Measurements from ENCODE around the gene PET100.
"Not testable (repeated sequence)": the region's sequence is repeated elsewhere in the genome, so short reads cannot be mapped to it uniquely, and the experiment has no call there.

Gene PET100

DNA sequence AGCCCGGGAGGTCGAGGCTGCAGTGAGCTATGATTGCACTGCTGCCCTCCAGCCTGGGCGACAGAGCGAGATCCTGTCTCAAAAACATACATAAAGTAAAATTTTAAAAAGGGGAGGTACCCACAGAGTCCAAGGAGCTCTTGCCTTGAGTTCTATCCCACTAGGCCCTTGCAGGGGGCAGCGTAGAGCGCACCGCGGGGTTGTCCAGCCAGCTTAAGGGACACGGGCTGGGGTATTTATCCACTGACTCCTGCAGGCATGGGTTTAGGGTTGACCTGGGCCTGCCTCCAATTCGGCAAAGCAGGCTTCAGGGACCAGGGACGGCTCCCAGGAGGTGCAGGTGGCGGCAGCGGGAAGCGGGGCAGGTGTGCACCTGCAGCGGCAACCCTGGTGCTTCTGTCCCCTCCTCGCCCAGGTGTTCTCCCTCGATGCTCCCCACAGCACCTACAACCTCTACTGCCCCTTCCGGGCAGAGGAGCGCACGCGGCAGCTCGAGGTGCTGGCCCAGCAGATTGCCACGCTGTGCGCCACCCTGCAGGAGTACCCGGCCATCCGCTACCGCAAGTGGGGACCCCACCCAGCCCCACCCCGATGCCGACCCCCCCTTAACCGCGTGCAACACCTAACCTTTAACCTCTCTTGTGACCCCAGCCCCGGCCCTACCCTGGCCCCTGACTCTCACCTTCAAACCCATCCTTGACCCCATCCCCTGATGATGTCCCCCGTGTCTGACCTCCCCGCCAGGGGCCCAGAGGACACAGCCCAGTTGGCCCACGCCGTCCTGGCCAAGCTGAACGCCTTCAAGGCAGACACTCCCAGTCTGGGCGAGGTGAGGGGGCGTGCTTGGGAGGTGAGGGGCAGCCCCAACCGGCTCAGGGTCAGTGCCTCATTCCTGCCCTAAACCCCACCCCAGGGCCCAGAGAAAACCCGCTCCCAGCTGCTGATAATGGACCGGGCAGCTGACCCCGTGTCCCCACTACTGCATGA, 12.0 kb downstream of the PET100 start:
- peaks cover 5% of the 10 kb centered on the region; the same call in 1 of the 2 replicates for H3K9me3 ChIP-seq (ENCODE audit: control insufficient read depth, insufficient read depth, low read length)

DNA sequence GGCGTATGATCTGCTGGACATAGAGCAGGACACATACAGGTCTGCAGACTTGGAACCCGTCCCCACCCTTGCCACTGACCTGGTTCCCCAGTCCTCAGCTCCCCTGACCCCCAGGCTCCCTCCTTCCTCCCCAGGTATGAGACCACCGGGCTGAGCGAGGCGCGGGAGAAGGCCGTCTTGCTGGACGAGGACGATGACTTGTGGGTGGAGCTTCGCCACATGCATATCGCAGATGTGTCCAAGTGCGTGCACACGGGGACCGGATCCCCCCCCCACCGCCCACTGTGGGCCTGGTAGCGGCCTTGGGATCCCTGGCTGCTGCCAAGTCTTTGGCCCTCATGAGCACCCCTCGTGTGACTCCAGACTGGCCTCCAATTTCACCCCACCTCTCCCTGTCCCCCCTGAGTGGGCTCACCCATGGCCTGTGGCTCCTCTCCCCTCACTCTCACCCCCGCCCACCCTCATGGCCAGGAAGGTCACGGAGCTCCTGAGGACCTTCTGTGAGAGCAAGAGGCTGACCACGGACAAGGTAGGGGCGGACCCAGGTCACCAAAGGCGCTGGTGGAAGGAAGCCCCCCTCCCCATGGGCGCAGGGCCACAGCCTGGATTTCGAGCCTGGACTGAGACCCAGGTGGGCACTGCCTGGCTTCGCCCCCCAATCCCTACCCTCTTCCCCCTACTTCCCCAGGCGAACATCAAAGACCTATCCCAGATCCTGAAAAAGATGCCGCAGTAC, 12.9 kb downstream of the PET100 start:
- Histone ChIP-seq H3K79me2 (ENCODE audit: control insufficient read depth, low read length) (peaks cover 13% of the 10 kb centered on the region), H3K27me3 (ENCODE audit: control insufficient read depth, low read length) (no peaks in the 10 kb centered on the region), H3K4me3 (ENCODE audit: low read length) (no peak overlapping the region), H3K36me3 (ENCODE audit: control insufficient read depth, low read length) (peaks cover 13% of the 10 kb centered on the region; the same call in 1 of the 2 replicates), H3K9me3 (ENCODE audit: control insufficient read depth, insufficient read depth, low read length) (peaks cover 5% of the 10 kb centered on the region; the same call in 1 of the 2 replicates), H3K9me2 (replicated peaks; ENCODE audit: control insufficient read depth, low read length) (no peaks in the 10 kb centered on the region), H3K4me1 (ENCODE audit: control insufficient read depth, low read length) (peaks cover 22% of the 10 kb centered on the region), H4K20me1 (ENCODE audit: control insufficient read depth, insufficient read depth, low read depth, low read length) (no peaks in the 10 kb centered on the region), H3K27ac (ENCODE audit: low read depth, low read length) (no peak overlapping the region), H3F3A (ENCODE audit: control insufficient read depth, insufficient read depth) (peaks cover 6% of the 10 kb centered on the region; the same call in 1 of the 2 replicates), H3K4me2 (ENCODE audit: low read length) (no peak overlapping the region)
- TF ChIP-seq, protein P1, sequence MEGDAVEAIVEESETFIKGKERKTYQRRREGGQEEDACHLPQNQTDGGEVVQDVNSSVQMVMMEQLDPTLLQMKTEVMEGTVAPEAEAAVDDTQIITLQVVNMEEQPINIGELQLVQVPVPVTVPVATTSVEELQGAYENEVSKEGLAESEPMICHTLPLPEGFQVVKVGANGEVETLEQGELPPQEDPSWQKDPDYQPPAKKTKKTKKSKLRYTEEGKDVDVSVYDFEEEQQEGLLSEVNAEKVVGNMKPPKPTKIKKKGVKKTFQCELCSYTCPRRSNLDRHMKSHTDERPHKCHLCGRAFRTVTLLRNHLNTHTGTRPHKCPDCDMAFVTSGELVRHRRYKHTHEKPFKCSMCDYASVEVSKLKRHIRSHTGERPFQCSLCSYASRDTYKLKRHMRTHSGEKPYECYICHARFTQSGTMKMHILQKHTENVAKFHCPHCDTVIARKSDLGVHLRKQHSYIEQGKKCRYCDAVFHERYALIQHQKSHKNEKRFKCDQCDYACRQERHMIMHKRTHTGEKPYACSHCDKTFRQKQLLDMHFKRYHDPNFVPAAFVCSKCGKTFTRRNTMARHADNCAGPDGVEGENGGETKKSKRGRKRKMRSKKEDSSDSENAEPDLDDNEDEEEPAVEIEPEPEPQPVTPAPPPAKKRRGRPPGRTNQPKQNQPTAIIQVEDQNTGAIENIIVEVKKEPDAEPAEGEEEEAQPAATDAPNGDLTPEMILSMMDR (IDR thresholded peaks at IDR 0.05; ENCODE audit: low read depth, low read length, poor library complexity, severe bottlenecking) = no peak
- TF ChIP-seq EZH2phosphoT487 (IDR thresholded peaks at IDR 0.05; ENCODE audit: borderline replicate concordance, low read length) = no peak

More for the DNA sequence above, 12.0 kb downstream of the PET100 start:
- H3K9me2 ChIP-seq (replicated peaks; ENCODE audit: control insufficient read depth, low read length) = no peaks in the 10 kb centered on the region
- TF ChIP-seq, protein P1 (IDR thresholded peaks at IDR 0.05; ENCODE audit: low read depth, low read length, poor library complexity, severe bottlenecking) = no peak
- TF ChIP-seq EZH2phosphoT487 (IDR thresholded peaks at IDR 0.05; ENCODE audit: borderline replicate concordance, low read length) = no peak
- no peak overlapping the region for H3K27ac ChIP-seq (ENCODE audit: low read depth, low read length)
- H3K79me2 ChIP-seq (ENCODE audit: control insufficient read depth, low read length) = peaks cover 16% of the 10 kb centered on the region
- H3K4me3 ChIP-seq (ENCODE audit: low read length) = no peak overlapping the region
- no peaks in the 10 kb centered on the region for H3K27me3 ChIP-seq (ENCODE audit: control insufficient read depth, low read length)
- H4K20me1 ChIP-seq (ENCODE audit: control insufficient read depth, insufficient read depth, low read depth, low read length) = no peaks in the 10 kb centered on the region
- H3K36me3 ChIP-seq (ENCODE audit: control insufficient read depth, low read length) = peaks cover 13% of the 10 kb centered on the region; the same call in 1 of the 2 replicates
- no peak overlapping the region for H3K4me2 ChIP-seq (ENCODE audit: low read length)
- peaks cover 21% of the 10 kb centered on the region for H3K4me1 ChIP-seq (ENCODE audit: control insufficient read depth, low read length)
- H3F3A ChIP-seq (ENCODE audit: control insufficient read depth, insufficient read depth) = peaks cover 6% of the 10 kb centered on the region; the same call in 1 of the 2 replicates

DNA sequence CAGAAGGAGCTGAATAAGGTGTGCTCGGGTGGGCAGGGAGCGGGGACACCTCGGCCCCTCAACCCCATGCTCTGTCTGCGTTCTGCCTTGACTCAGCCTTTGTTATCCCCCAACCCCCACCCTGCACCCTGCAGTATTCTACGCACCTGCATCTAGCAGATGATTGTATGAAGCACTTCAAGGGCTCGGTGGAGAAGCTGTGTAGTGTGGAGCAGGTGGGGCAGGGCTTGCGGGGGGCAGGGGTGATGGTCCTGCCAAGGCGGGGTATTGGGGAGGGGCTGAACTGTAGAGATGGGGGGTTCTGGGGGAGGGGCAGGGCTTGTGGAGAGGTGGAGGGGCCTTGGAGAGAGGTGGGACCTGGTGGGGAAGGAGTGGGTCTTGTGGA, 13.4 kb downstream of the PET100 start:
- Histone ChIP-seq H3K27me3 (ENCODE audit: control insufficient read depth, low read length) (no peaks in the 10 kb centered on the region), H3K4me3 (ENCODE audit: low read length) (no peak overlapping the region), H3K4me2 (ENCODE audit: low read length) (no peak overlapping the region), H4K20me1 (ENCODE audit: control insufficient read depth, insufficient read depth, low read depth, low read length) (no peaks in the 10 kb centered on the region), H3K27ac (ENCODE audit: low read depth, low read length) (no peak overlapping the region), H3K79me2 (ENCODE audit: control insufficient read depth, low read length) (peaks cover 7% of the 10 kb centered on the region), H3K9me3 (ENCODE audit: control insufficient read depth, insufficient read depth, low read length) (peaks cover 5% of the 10 kb centered on the region; the same call in 1 of the 2 replicates), H3K36me3 (ENCODE audit: control insufficient read depth, low read length) (peaks cover 13% of the 10 kb centered on the region; the same call in 1 of the 2 replicates), H3K9me2 (replicated peaks; ENCODE audit: control insufficient read depth, low read length) (no peaks in the 10 kb centered on the region), H3K4me1 (ENCODE audit: control insufficient read depth, low read length) (peaks cover 22% of the 10 kb centered on the region), H3F3A (ENCODE audit: control insufficient read depth, insufficient read depth) (peaks cover 6% of the 10 kb centered on the region; the same call in 1 of the 2 replicates)
- TF ChIP-seq, protein P1 (IDR thresholded peaks at IDR 0.05; ENCODE audit: low read depth, low read length, poor library complexity, severe bottlenecking) = no peak
- TF ChIP-seq EZH2phosphoT487 (IDR thresholded peaks at IDR 0.05; ENCODE audit: borderline replicate concordance, low read length) = no peak

DNA sequence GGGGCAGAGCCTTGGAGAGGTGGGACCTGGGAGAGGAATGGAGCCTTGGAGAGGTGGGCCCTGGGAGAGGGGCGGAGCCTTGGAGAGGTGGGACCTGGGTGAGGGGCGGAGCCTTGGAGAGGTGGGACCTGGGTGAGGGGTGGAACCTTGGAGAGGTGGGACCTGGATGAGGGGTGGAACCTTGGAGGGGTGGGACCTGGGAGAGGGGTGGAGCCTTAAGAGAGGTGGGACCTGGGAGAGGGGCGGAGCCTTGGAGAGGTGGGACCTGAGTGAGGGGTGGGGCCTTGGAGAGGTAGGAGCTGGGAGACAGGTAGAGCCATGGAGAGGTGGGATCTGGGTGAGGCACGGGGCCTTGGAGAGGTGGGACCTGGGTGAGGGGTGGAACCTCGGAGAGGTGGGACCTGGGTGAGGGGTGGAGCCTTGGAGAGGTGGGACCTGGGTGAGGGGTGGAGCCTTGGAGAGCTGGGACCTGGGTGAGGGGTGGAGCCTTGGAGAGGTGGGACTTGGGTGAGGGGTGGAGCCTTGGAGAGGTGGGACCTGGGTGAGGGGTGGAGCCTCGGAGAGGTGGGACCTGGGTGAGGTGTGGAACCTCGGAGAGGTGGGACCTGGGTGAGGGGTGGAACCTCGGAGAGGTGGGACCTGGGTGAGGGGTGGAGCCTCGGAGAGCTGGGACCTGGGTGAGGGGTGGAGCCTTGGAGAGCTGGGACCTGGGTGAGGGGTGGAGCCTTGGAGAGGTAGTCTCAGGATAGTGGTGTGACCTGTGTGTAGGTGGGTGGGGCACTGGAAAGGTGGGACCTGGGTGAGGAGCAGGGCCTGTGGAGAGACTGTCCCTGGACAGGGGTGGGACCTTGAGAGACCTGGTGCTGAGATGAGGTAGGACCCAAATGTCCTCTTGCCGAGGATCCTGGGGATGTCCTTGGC, 14.3 kb downstream of the PET100 start:
- not testable (repeated sequence) for H3F3A ChIP-seq (ENCODE audit: control insufficient read depth, insufficient read depth); H3K79me2 ChIP-seq (ENCODE audit: control insufficient read depth, low read length); H3K4me3 ChIP-seq (ENCODE audit: low read length); H3K9me3 ChIP-seq (ENCODE audit: control insufficient read depth, insufficient read depth, low read length); H3K27me3 ChIP-seq (ENCODE audit: control insufficient read depth, low read length); H4K20me1 ChIP-seq (ENCODE audit: control insufficient read depth, insufficient read depth, low read depth, low read length); H3K9me2 ChIP-seq (replicated peaks; ENCODE audit: control insufficient read depth, low read length); H3K4me2 ChIP-seq (ENCODE audit: low read length); H3K27ac ChIP-seq (ENCODE audit: low read depth, low read length)
- Histone ChIP-seq H3K4me1 (ENCODE audit: control insufficient read depth, low read length) (peaks cover 30% of the 10 kb centered on the region), H3K36me3 (ENCODE audit: control insufficient read depth, low read length) (peaks cover 13% of the 10 kb centered on the region; the same call in 1 of the 2 replicates)
